ENCODE measurements around the gene DIMT1.

DIMT1 gene

GRCh38 chr5:62369039-62369438, 34.7 kb downstream of the DIMT1 start:
- no peak for DNase-seq (ENCODE audit: low read depth)

GRCh38 chr5:62362701-62363100, 41.0 kb downstream of the DIMT1 start:
- DNase-seq (ENCODE audit: low read depth), result no peak

DNA sequence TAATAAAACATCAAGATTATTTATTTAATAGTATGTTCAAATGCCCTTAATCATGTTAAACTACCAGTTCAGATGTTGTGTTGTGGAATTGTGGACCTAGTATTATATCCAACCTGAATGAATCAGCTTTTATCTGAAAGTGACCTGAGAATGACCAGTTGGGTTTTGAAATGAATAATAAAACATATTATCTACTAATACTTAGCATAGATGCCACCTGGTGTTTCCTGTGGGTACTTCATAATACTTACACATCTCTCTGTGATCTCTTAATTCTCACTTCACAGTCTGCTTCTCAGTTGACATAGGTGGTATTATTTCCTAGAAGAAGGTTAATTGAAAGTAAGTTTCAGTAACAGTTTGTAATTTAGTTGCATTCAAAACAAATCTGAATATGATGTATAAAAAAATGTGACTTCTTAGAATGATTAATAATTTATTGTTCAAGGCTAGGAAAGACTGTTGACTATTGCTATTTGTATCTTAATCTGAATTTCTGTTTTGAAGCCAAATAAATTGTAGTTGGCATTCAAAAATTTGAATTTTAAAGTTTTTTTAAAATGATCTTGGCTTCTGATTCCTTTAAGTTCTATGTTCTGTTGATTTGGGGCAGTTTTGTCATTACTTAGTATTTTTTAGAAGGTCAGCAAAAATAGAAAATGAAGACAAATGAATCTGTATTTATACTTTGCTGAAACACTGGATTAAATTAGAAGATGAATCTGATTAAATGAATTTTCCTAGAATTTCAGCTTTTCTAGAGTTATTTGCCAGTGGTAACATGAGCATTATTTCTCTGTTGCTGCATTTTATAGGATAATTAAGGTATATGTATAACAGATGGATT, 49.5 kb downstream of the DIMT1 start:
- no peak for DNase-seq (ENCODE audit: low read depth)

GRCh38 chr5:62348723-62349481, 54.8 kb downstream of the DIMT1 start:
- DNase-seq (ENCODE audit: low read depth), result no peak

GRCh38 chr5:62347928-62348327, 55.8 kb downstream of the DIMT1 start:
- DNase-seq (ENCODE audit: low read depth), result no peak

GRCh38 chr5:62346748-62347147, 57.0 kb downstream of the DIMT1 start:
- no peak for DNase-seq (ENCODE audit: low read depth)

DNA sequence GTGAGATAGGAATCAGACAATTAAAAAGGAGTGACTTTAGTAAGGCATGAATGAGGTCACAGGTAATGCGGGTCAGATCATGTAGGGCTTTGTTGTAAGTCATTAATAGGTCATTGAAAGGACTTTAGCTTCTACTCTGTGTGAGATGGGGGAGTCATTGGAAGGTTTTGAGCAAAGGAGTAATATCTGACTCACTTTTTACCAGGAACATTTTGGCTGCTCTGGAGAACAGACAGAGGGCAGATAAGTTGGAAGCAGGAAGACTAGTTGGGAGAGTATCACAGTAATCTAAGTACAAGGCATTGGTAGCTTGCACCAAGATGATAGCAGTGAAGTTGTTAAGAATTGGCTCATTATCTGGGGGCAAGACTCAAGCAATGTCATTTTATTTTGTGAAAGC, 60.3 kb downstream of the DIMT1 start:
- no peak for DNase-seq (ENCODE audit: low read depth)

GRCh38 chr5:62342476-62342837, 61.2 kb downstream of the DIMT1 start:
- DNase-seq (ENCODE audit: low read depth), result no peak

- DNase-seq (ENCODE audit: low read depth), result no peak
Measured at GRCh38 chr5:62341783-62342475, 61.8 kb downstream of the DIMT1 start.

GRCh38 chr5:62340979-62341378, 62.7 kb downstream of the DIMT1 start:
- DNase-seq (ENCODE audit: low read depth), result no peak

DNA sequence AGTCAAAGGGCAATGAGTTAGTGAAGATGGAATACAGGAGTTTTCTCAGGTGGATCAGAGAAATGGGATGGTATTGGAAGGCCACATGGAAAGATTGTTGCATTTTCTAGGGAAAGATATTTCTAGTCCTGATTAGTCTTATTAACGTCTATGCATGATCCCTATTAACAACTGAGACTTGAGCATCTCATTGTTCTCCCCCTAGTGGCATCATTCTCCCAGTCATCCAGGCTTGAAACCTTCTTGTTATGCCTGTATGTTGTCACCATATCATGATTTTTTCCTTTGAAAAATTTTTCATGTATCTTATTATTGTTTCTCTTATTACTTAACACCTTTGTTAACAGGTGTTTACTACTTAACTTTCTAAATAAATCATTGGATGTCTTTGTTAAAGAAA, 63.3 kb downstream of the DIMT1 start:
- no peak for DNase-seq (ENCODE audit: low read depth)

All from HS-5 (cell line).